CD14-positive monocyte (primary cell): Measurements from ENCODE around the gene AP1G2. TPM values are rescaled to one million over a fixed set of nuclear protein-coding genes. Genes with fewer than 3 reads are reported as not detected.

Experiments
- DNase-seq, 3 donors: peaks; one replicate each; pipeline ENCODE4 v3.0.0-alpha.2; 2011 to 2022
- H2AFZ ChIP-seq: 2 replicates; pipeline ENCODE4 v1.6.0; 2012; ENCODE audit warnings: mild to moderate bottlenecking, low read depth, low read length, inconsistent platforms; ENCODE audit not compliant: insufficient read depth, poor library complexity, severe bottlenecking
- H3K27ac ChIP-seq, 2 donors: 1 replicate in 1 of 2; 2 replicates in 1 of 2; pipeline ENCODE4 v1.5.1; 2012 to 2013; ENCODE audit warnings: low read length in 2 of 2, control low read depth in 1 of 2, inconsistent platforms in 1 of 2, low read depth in 1 of 2, mild to moderate bottlenecking in 1 of 2
- H3K27me3 ChIP-seq, 2 donors: one replicate each; pipeline versions ENCODE4 v1.6.0 to v1.6.1; 2011 to 2013; ENCODE audit warnings: low read length in 2 of 2; ENCODE audit not compliant: control insufficient read depth in 2 of 2, insufficient read depth in 2 of 2
- H3K36me3 ChIP-seq, 2 donors: replicated peaks in 1 of 2; 1 replicate in 1 of 2; 2 replicates in 1 of 2; pipeline versions ENCODE4 v1.5.1 to v1.6.1; 2012 to 2013; ENCODE audit warnings: low read length in 2 of 2, control low read depth in 1 of 2, inconsistent platforms in 1 of 2, mild to moderate bottlenecking in 1 of 2; ENCODE audit not compliant: insufficient read depth in 2 of 2, control insufficient read depth in 1 of 2
- H3K4me1 ChIP-seq, 2 donors: 1 replicate in 1 of 2; 2 replicates in 1 of 2; pipeline versions ENCODE4 v1.5.1 to v1.6.1; 2012 to 2013; ENCODE audit warnings: low read length in 2 of 2, control low read depth in 1 of 2, inconsistent platforms in 1 of 2, mild to moderate bottlenecking in 1 of 2, moderate library complexity in 1 of 2; ENCODE audit not compliant: insufficient read depth in 2 of 2, control insufficient read depth in 1 of 2
- H3K4me2 ChIP-seq: replicated peaks from 2 replicates; pipeline ENCODE3; 2012; ENCODE audit warnings: low read length, moderate library complexity, mild to moderate bottlenecking; ENCODE audit not compliant: poor library complexity, severe bottlenecking; ENCODE audit errors: extremely low read depth
- H3K4me3 ChIP-seq, 3 experiments: fragments of 200-600 bp in 1 of 3; sonication (generic) in 1 of 3; replicated peaks in 1 of 3; 1 replicate in 2 of 3; 2 replicates in 1 of 3; pipeline ENCODE4 v1.5.1; 2011 to 2013; ENCODE audit warnings: low read length in 3 of 3, mild to moderate bottlenecking in 3 of 3, control low read depth in 2 of 3, low read depth in 2 of 3, inconsistent platforms in 1 of 3, moderate library complexity in 1 of 3
- H3K79me2 ChIP-seq: 2 replicates; pipeline ENCODE4 v1.6.0; 2012; ENCODE audit warnings: mild to moderate bottlenecking, control low read depth, inconsistent platforms, low read length, moderate library complexity; ENCODE audit not compliant: insufficient read depth
- H3K9ac ChIP-seq: 2 replicates; pipeline ENCODE4 v1.6.0; 2017; ENCODE audit warnings: low read length, mild to moderate bottlenecking; ENCODE audit not compliant: insufficient read depth, poor library complexity, severe bottlenecking
- H3K9me3 ChIP-seq, 2 donors: replicated peaks in 1 of 2; 1 replicate in 1 of 2; 2 replicates in 1 of 2; pipeline versions ENCODE4 v1.5.1 to v1.6.1; 2012 to 2013; ENCODE audit warnings: low read length in 2 of 2, control low read depth in 1 of 2; ENCODE audit not compliant: control insufficient read depth in 1 of 2, insufficient read depth in 1 of 2
- H4K20me1 ChIP-seq: 2 replicates; pipeline ENCODE4 v1.6.0; 2012; ENCODE audit warnings: mild to moderate bottlenecking, low read length, control low read depth, moderate library complexity; ENCODE audit not compliant: insufficient read depth
- H3K27ac Mint-ChIP-seq, 7 donors: one replicate each; pipeline ENCODE4 v1.8.0; 2020; ENCODE audit warnings: mild to moderate bottlenecking in 7 of 7, mixed read lengths in 7 of 7, moderate library complexity in 6 of 7, inconsistent platforms in 2 of 7
- H3K27me3 Mint-ChIP-seq, 3 donors: one replicate each; pipeline ENCODE4 v1.8.0; 2021 to 2022; ENCODE audit warnings: low read depth in 3 of 3, mild to moderate bottlenecking in 3 of 3, mixed read lengths in 3 of 3, moderate library complexity in 3 of 3, inconsistent platforms in 1 of 3
- H3K36me3 Mint-ChIP-seq, 2 donors: one replicate each; pipeline ENCODE4 v1.8.0; 2020; ENCODE audit warnings: mixed read lengths in 2 of 2, inconsistent platforms in 1 of 2, mild to moderate bottlenecking in 1 of 2
- H3K4me1 Mint-ChIP-seq: one replicate; pipeline ENCODE4 v1.8.0; 2020; ENCODE audit warnings: mild to moderate bottlenecking, mixed read lengths
- H3K4me3 Mint-ChIP-seq, 2 donors: one replicate each; pipeline ENCODE4 v1.8.0; 2020; ENCODE audit warnings: mild to moderate bottlenecking in 2 of 2, mixed read lengths in 2 of 2, moderate library complexity in 1 of 2
- H3K9me3 Mint-ChIP-seq, 7 donors: one replicate each; pipeline ENCODE4 v1.8.0; 2020 to 2022; ENCODE audit warnings: mixed read lengths in 7 of 7, mild to moderate bottlenecking in 6 of 7, moderate library complexity in 6 of 7, inconsistent platforms in 2 of 7
- WGBS: methylation state at CpG from one replicate; pipeline ENCODE4 v1.1.5; 2013; ENCODE audit warnings: missing lambda C conversion rate; ENCODE audit not compliant: insufficient coverage; 5-methylcytosine and 5-hydroxymethylcytosine counted together
- intact Hi-C, 2 donors: fragments of 100-400 bp; cut with micrococcal nuclease; formaldehyde crosslinking; loops; one replicate each; pipeline versions ENCODE4 v1.15.0 to v1.15.1; 2023
- polyA plus RNA-seq, 3 donors: library from polyadenylated mRNA; depleted of rRNA in 1 of 3; unstranded in 2 of 3; stranded (reverse) in 1 of 3; fragments of 300-500 nt in 2 of 3; fragments of >200 nt in 1 of 3; fragmentation: Illumina TruSeq in 2 of 3; gene quantifications; 1 replicate in 2 of 3; 2 replicates in 1 of 3; pipeline ENCODE4 v1.2.3, GENCODE V29; 2012 to 2021
- TF ChIP-seq, protein P1 (sequence below): fragments of 200-600 bp; IDR thresholded peaks from one replicate; pipeline ENCODE4 v1.8.0; 2022; ENCODE audit warnings: antibody characterized with exemption, mild to moderate bottlenecking

AP1G2 gene
- polyA plus RNA-seq, 3 donors, result 32.2 to 437 (median 37.0) TPM

- Histone ChIP-seq H2AFZ (no peak overlapping the region), H3K4me3 (no peak overlapping the region), H3K9ac (no peak overlapping the region), H3K27me3 (peaks cover 2 to 12% of the 10 kb centered on the region in 2 donors), H3K9me3 (no peaks in the 10 kb centered on the region), H3K27ac (no peak overlapping the region), H3K4me2 (no peak overlapping the region), H3K36me3 (no peaks in the 10 kb centered on the region), H3K79me2 (no peaks in the 10 kb centered on the region), H3K4me1 (peaks cover 21 to 32% of the 10 kb centered on the region in 2 donors), H4K20me1 (no peaks in the 10 kb centered on the region)
- DNase-seq, result no peak
- Mint-ChIP-seq H3K9me3 (no peaks in the 10 kb centered on the region), H3K36me3 (no peaks in the 10 kb centered on the region), H3K4me3 (no peak overlapping the region), H3K27ac (no peak overlapping the region), H3K4me1 (peaks cover 22% of the 10 kb centered on the region), H3K27me3 (peaks cover 0 to 1% (median 0%) of the 10 kb centered on the region in 3 donors)
- WGBS, result 81% methylated on average over 2 of the region's 2 CpGs
- TF ChIP-seq, protein P1, sequence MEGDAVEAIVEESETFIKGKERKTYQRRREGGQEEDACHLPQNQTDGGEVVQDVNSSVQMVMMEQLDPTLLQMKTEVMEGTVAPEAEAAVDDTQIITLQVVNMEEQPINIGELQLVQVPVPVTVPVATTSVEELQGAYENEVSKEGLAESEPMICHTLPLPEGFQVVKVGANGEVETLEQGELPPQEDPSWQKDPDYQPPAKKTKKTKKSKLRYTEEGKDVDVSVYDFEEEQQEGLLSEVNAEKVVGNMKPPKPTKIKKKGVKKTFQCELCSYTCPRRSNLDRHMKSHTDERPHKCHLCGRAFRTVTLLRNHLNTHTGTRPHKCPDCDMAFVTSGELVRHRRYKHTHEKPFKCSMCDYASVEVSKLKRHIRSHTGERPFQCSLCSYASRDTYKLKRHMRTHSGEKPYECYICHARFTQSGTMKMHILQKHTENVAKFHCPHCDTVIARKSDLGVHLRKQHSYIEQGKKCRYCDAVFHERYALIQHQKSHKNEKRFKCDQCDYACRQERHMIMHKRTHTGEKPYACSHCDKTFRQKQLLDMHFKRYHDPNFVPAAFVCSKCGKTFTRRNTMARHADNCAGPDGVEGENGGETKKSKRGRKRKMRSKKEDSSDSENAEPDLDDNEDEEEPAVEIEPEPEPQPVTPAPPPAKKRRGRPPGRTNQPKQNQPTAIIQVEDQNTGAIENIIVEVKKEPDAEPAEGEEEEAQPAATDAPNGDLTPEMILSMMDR, result no peak
- intact Hi-C loops, result no loop called here
Measured at GRCh38 chr14:23547924-23548323, 19.7 kb downstream of the AP1G2 start.

DNA sequence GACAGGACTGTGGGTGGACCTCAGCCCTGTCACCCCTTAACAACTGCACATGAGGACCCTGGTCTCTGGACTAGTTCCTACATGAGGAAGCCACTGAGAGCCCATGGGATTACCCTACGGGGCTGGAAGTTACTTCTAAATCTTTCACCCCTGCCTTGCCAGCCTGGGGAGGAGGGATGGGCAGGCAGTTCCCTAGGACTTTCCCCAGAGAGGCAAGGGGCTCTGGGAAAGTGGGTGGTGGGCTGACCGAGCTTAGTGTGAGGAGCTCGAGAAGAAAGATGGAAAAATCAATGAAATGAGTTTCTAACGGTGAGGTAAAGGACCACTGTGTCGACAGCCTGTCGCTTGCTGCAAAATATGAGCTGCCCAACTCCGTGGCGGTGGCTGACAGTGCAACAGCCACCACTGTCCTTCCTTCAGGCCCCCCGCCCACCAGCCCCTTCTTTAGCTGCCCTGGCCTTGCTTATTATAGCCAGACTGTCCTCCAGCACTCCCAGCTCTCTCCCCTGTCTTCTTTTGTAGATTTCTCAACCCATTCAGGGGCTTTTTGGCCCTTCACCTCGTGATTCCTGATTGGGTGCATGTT is 21.0 kb downstream of the AP1G2 start:
- Histone ChIP-seq H3K4me1 (peaks cover 17 to 27% of the 10 kb centered on the region in 2 donors), H3K36me3 (no peaks in the 10 kb centered on the region), H3K27ac (no peak overlapping the region), H3K4me2 (no peak overlapping the region), H4K20me1 (no peaks in the 10 kb centered on the region), H3K79me2 (no peaks in the 10 kb centered on the region), H2AFZ (no peak overlapping the region), H3K27me3 (peaks cover 2 to 12% of the 10 kb centered on the region in 2 donors), H3K9me3 (no peaks in the 10 kb centered on the region), H3K9ac (no peak overlapping the region), H3K4me3 (no peak overlapping the region)
- H3K36me3 Mint-ChIP-seq, result no peaks in the 10 kb centered on the region
- TF ChIP-seq, protein P1, result no peak
- 94% methylated on average over 8 of the region's 10 CpGs for WGBS
- H3K27me3 Mint-ChIP-seq, result peaks cover 0 to 3% (median 1%) of the 10 kb centered on the region in 3 donors
- intact Hi-C loops, result no loop called here
- no peak overlapping the region for H3K4me3 Mint-ChIP-seq
- H3K27ac Mint-ChIP-seq, result no peak overlapping the region
- H3K9me3 Mint-ChIP-seq, result no peaks in the 10 kb centered on the region
- H3K4me1 Mint-ChIP-seq, result peaks cover 19% of the 10 kb centered on the region
- DNase-seq, result no peak
